ENCODE data around the gene IGFLR1.

IGFLR1 gene

DNA sequence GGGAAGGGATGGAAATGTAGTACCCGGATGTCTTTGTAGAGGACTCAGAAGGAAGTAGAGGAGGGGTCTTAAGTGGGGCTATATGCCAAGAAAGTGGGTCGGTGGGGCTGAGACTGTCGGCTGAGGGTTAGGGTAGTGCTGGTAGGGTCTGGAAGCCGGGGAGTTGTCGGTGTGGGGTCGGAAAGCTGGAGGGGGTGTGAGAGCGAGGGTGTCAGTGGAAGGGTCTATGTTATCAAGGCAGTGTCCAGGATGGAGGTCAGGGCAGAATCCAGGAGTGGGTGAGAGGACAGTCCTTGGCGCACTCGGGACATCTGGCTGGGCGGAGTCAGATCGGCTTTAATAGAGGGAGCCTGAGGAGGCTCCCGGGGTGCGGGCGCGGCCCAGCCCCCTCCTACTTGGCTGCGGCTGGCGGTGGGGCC lies 12.9 kb upstream of the IGFLR1 start:
- no peak overlapping the region for H2AFZ ChIP-seq (ENCODE audit: low read length)
- H4K20me1 ChIP-seq (ENCODE audit: insufficient read depth, low read length): no peaks in the 10 kb centered on the region
- no peaks in the 10 kb centered on the region for H3F3A ChIP-seq (ENCODE audit: insufficient read depth, low read length)
- peaks cover 10% of the 10 kb centered on the region; the same call in 1 of the 2 replicates for H3K36me3 ChIP-seq (ENCODE audit: insufficient read depth, low read length)
- H3K27me3 ChIP-seq (ENCODE audit: insufficient read depth, low read length): no peaks in the 10 kb centered on the region
- peaks cover 21% of the 10 kb centered on the region for H3K4me1 ChIP-seq (ENCODE audit: insufficient read depth, low read length, severe bottlenecking)
- no peak overlapping the region for H3K27ac ChIP-seq (ENCODE audit: low read depth, low read length, poor library complexity, severe bottlenecking)
- H3K79me2 ChIP-seq (ENCODE audit: insufficient read depth, low read length): no peaks in the 10 kb centered on the region
- no peaks in the 10 kb centered on the region for H3K9me2 ChIP-seq (ENCODE audit: low read depth, low read length)
- H3K4me2 ChIP-seq (ENCODE audit: low read length): no peak overlapping the region
- H3K9ac ChIP-seq (ENCODE audit: low read length): no peak overlapping the region
- H3K9me3 ChIP-seq (ENCODE audit: low read length): no peaks in the 10 kb centered on the region
- TF ChIP-seq, protein P1, sequence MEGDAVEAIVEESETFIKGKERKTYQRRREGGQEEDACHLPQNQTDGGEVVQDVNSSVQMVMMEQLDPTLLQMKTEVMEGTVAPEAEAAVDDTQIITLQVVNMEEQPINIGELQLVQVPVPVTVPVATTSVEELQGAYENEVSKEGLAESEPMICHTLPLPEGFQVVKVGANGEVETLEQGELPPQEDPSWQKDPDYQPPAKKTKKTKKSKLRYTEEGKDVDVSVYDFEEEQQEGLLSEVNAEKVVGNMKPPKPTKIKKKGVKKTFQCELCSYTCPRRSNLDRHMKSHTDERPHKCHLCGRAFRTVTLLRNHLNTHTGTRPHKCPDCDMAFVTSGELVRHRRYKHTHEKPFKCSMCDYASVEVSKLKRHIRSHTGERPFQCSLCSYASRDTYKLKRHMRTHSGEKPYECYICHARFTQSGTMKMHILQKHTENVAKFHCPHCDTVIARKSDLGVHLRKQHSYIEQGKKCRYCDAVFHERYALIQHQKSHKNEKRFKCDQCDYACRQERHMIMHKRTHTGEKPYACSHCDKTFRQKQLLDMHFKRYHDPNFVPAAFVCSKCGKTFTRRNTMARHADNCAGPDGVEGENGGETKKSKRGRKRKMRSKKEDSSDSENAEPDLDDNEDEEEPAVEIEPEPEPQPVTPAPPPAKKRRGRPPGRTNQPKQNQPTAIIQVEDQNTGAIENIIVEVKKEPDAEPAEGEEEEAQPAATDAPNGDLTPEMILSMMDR (IDR thresholded peaks at IDR 0.05; ENCODE audit: low read length): no peak
- no peak for TF ChIP-seq EZH2 (IDR thresholded peaks at IDR 0.05; ENCODE audit: borderline replicate concordance, low read length)
- no peak overlapping the region for H3K4me3 ChIP-seq (ENCODE audit: low read depth, low read length, poor library complexity, severe bottlenecking)

DNA sequence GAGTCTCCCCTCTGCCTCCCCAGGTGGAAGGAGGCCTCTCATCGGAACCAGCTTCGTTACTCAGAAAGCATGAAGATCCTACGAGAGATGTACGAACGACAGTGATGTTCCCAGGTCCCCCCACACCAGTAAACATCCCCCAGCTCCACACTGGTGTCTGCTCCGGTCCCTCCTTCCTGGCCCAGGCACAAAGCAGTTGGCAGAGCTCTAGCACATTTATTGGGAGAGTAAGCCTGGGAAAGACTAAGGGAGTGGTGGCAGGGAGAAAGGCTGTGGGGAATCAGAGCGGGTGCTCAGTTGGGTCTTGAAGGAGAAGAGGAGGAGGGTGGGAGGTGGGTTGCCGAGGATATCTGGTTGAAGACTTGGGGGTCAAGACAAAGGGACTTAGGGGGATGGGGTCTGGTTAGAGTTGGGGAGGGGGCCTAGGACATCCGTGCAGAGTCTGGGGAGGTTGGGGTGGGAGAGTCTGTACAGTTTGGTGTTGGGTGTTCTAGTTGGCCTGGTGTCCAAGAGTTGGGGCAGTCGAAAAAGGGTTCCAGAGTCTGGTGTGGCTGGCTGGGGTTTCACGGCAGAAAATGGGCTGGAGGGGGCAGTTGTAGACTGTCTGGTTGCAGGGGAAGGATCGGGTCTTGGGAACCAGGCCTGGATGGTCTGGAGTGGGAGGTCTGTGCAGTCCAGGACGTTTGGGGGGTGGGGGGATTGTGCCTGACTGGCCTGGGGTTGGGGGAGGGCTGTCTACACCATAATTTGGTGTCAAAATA lies 12.3 kb upstream of the IGFLR1 start:
- Histone ChIP-seq H3K79me2 (ENCODE audit: insufficient read depth, low read length) (no peaks in the 10 kb centered on the region), H3K27me3 (ENCODE audit: insufficient read depth, low read length) (no peaks in the 10 kb centered on the region), H3K4me1 (ENCODE audit: insufficient read depth, low read length, severe bottlenecking) (peaks cover 18% of the 10 kb centered on the region), H4K20me1 (ENCODE audit: insufficient read depth, low read length) (no peaks in the 10 kb centered on the region), H3K9me2 (ENCODE audit: low read depth, low read length) (no peaks in the 10 kb centered on the region), H3K4me3 (ENCODE audit: low read depth, low read length, poor library complexity, severe bottlenecking) (no peak overlapping the region), H3K4me2 (ENCODE audit: low read length) (no peak overlapping the region), H3K27ac (ENCODE audit: low read depth, low read length, poor library complexity, severe bottlenecking) (no peak overlapping the region), H2AFZ (ENCODE audit: low read length) (no peak overlapping the region), H3F3A (ENCODE audit: insufficient read depth, low read length) (no peaks in the 10 kb centered on the region), H3K9me3 (ENCODE audit: low read length) (no peaks in the 10 kb centered on the region), H3K9ac (ENCODE audit: low read length) (no peak overlapping the region), H3K36me3 (ENCODE audit: insufficient read depth, low read length) (0 out of 2 replicates have a peak, but pooled peaks cover 5% of the 10 kb centered on the region)
- TF ChIP-seq, protein P1 (IDR thresholded peaks at IDR 0.05; ENCODE audit: low read length): no peak
- TF ChIP-seq EZH2 (IDR thresholded peaks at IDR 0.05; ENCODE audit: borderline replicate concordance, low read length): no peak

DNA sequence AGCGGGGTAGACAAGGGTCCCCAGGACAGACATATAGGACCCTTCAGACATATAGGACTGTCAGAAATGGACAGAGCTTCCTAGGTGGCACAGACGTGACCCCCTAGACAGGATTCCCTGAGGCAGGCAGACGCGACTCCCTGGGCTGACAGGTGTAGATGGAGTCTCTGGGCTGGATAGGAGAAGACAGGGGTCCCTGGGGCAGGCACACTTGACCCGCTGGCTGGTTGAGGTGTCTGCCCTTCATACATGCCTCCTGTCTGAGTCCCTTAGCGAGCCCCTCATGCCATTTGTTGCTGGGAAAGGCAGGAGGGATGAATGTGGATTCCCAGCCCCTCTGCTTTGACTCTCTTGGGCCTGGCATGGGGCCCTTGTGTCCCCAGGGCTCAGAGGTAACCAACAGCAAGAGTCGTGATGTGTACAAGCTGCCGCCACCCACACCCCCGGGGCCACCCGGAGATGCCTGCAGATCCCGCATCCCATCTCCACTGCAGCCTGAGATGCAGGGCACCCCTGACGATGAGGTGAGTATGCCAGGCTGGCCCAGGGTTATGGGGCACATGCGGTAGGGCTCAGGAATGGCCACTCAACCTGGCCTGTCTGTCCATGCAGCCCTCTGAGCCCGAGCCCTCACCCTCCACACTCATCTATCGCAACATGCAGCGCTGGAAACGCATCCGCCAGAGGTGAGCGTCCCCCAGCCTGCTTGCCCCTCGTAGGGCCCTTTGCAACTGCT lies 11.6 kb upstream of the IGFLR1 start:
- Histone ChIP-seq H3K4me2 (ENCODE audit: low read length) (no peak overlapping the region), H3K4me3 (ENCODE audit: low read depth, low read length, poor library complexity, severe bottlenecking) (no peak overlapping the region), H3K4me1 (ENCODE audit: insufficient read depth, low read length, severe bottlenecking) (peaks cover 17% of the 10 kb centered on the region), H3K27ac (ENCODE audit: low read depth, low read length, poor library complexity, severe bottlenecking) (no peak overlapping the region), H4K20me1 (ENCODE audit: insufficient read depth, low read length) (no peaks in the 10 kb centered on the region), H3K27me3 (ENCODE audit: insufficient read depth, low read length) (no peaks in the 10 kb centered on the region), H2AFZ (ENCODE audit: low read length) (no peak overlapping the region), H3K79me2 (ENCODE audit: insufficient read depth, low read length) (no peaks in the 10 kb centered on the region), H3K36me3 (ENCODE audit: insufficient read depth, low read length) (0 out of 2 replicates have a peak, but pooled peaks cover 3% of the 10 kb centered on the region), H3K9me2 (ENCODE audit: low read depth, low read length) (no peaks in the 10 kb centered on the region), H3K9me3 (ENCODE audit: low read length) (no peaks in the 10 kb centered on the region), H3K9ac (ENCODE audit: low read length) (no peak overlapping the region), H3F3A (ENCODE audit: insufficient read depth, low read length) (no peaks in the 10 kb centered on the region)
- TF ChIP-seq, protein P1 (IDR thresholded peaks at IDR 0.05; ENCODE audit: low read length): no peak
- TF ChIP-seq EZH2 (IDR thresholded peaks at IDR 0.05; ENCODE audit: borderline replicate concordance, low read length): no peak

Measured in OCI-LY1 (cell line).